GM18526 (cell line): ENCODE data around the gene BMX.

ENCODE experiments used
- POLR2A ChIP-seq: IDR thresholded peaks from 3 replicates; pipeline ENCODE4 v1.6.1; 2011; ENCODE audit not compliant: insufficient read length; ENCODE audit errors: extremely low read depth

BMX gene

GRCh38 chrX:15498741-15499140 lies 1.9 kb upstream of the BMX start:
- no peak for TF ChIP-seq POLR2A

GRCh38 chrX:15499976-15500375 lies 631 bp upstream of the BMX start:
- TF ChIP-seq POLR2A: no peak

- TF ChIP-seq POLR2A: no peak
Observed at GRCh38 chrX:15501506-15501905, 899 bp downstream of the BMX start.

GRCh38 chrX:15504661-15505060 lies 4.1 kb downstream of the BMX start:
- TF ChIP-seq POLR2A: no peak

- no peak for TF ChIP-seq POLR2A
Observed at GRCh38 chrX:15505101-15505500, 4.5 kb downstream of the BMX start.

GRCh38 chrX:15507005-15507404 lies 6.4 kb downstream of the BMX start:
- no peak for TF ChIP-seq POLR2A

GRCh38 chrX:15509845-15510244 lies 9.2 kb downstream of the BMX start:
- TF ChIP-seq POLR2A: no peak

- no peak for TF ChIP-seq POLR2A
Observed at GRCh38 chrX:15511563-15511962, 11.0 kb downstream of the BMX start.

- no peak for TF ChIP-seq POLR2A
Observed at GRCh38 chrX:15512401-15512965, 11.9 kb downstream of the BMX start.

GRCh38 chrX:15514279-15514678 lies 13.7 kb downstream of the BMX start:
- no peak for TF ChIP-seq POLR2A

- TF ChIP-seq POLR2A: no peak
Observed at GRCh38 chrX:15515931-15516330, 15.3 kb downstream of the BMX start.

- TF ChIP-seq POLR2A: no peak
Observed at GRCh38 chrX:15522464-15522863, 21.9 kb downstream of the BMX start.

GRCh38 chrX:15523088-15523487 lies 22.5 kb downstream of the BMX start:
- no peak for TF ChIP-seq POLR2A

- no peak for TF ChIP-seq POLR2A
Observed at GRCh38 chrX:15524417-15524816, 23.8 kb downstream of the BMX start.

- no peak for TF ChIP-seq POLR2A
Observed at GRCh38 chrX:15525664-15526416, 25.2 kb downstream of the BMX start.

- no peak for TF ChIP-seq POLR2A
Observed at GRCh38 chrX:15529165-15529564, 28.6 kb downstream of the BMX start.

- TF ChIP-seq POLR2A: no peak
Observed at GRCh38 chrX:15530318-15530717, 29.7 kb downstream of the BMX start.

- TF ChIP-seq POLR2A: no peak
Observed at GRCh38 chrX:15546745-15547144, 46.1 kb downstream of the BMX start.

GRCh38 chrX:15547356-15547755 lies 46.7 kb downstream of the BMX start:
- TF ChIP-seq POLR2A: no peak
